ENCODE measurements around the gene ANGPTL2. TPM values are rescaled to one million over a fixed set of nuclear protein-coding genes. Genes with fewer than 3 reads are reported as not detected.

The ANGPTL2 gene
- total RNA-seq, 1 experiment from 2014 or later: 0.20 TPM

- intact Hi-C loops (cut with micrococcal nuclease): no loop called here
- ChIA-PET POLR2A (no interaction called here), RAD21 (ENCODE audit: low non-redundant PET in 1 of 2, low total read pairs in 2 of 2, uncharacterized antibody in 2 of 2, unreplicated experiment in 2 of 2) (no interaction called here), CTCF (no interaction called here)
- H3K4me1 ChIP-seq (ENCODE audit: control insufficient read depth in 1 of 2, insufficient read depth in 2 of 2, low read length in 2 of 2): peaks cover 0 to 14% of the 10 kb centered on the region in 2 experiments; a peak in 2 of 4 replicates
- no peaks in the 10 kb centered on the region for H3K27me3 ChIP-seq (ENCODE audit: insufficient read depth, low read length)
- no peak overlapping the region for H2AFZ ChIP-seq (ENCODE audit: low read depth, low read length, poor library complexity, severe bottlenecking)
- H3K36me3 ChIP-seq (ENCODE audit: control insufficient read depth in 1 of 2, insufficient read depth in 2 of 2, low read length in 2 of 2): no peaks in the 10 kb centered on the region
- H3K4me3 ChIP-seq (replicated peaks in 1 of 2; ENCODE audit: low read depth in 1 of 2, low read length in 2 of 2): no peak overlapping the region
- no peak overlapping the region for H3K4me2 ChIP-seq (ENCODE audit: low read length)
- DNase-seq (ENCODE audit: low read depth, low spot score) (no peak), ATAC-seq (no peak)
- no peaks in the 10 kb centered on the region for H3K79me2 ChIP-seq (ENCODE audit: insufficient read depth, low read length)
- no peaks in the 10 kb centered on the region for H3K9me3 ChIP-seq (ENCODE audit: control insufficient read depth in 1 of 2, insufficient read depth in 1 of 2, low read depth in 1 of 2, low read length in 2 of 2)
- TF ChIP-seq, protein P1, sequence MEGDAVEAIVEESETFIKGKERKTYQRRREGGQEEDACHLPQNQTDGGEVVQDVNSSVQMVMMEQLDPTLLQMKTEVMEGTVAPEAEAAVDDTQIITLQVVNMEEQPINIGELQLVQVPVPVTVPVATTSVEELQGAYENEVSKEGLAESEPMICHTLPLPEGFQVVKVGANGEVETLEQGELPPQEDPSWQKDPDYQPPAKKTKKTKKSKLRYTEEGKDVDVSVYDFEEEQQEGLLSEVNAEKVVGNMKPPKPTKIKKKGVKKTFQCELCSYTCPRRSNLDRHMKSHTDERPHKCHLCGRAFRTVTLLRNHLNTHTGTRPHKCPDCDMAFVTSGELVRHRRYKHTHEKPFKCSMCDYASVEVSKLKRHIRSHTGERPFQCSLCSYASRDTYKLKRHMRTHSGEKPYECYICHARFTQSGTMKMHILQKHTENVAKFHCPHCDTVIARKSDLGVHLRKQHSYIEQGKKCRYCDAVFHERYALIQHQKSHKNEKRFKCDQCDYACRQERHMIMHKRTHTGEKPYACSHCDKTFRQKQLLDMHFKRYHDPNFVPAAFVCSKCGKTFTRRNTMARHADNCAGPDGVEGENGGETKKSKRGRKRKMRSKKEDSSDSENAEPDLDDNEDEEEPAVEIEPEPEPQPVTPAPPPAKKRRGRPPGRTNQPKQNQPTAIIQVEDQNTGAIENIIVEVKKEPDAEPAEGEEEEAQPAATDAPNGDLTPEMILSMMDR (IDR thresholded peaks at IDR 0.05 in 2 of 3, conservative IDR thresholded peaks at IDR 0.05 in 1 of 3; ENCODE audit: borderline replicate concordance in 1 of 3, insufficient read depth in 1 of 3, low read depth in 2 of 3, low read length in 2 of 3): no peak
- TF ChIP-seq POLR2AphosphoS5 (IDR thresholded peaks at IDR 0.05; ENCODE audit: low read depth, low read length) (no peak), TCF7L2 (IDR thresholded peaks at IDR 0.05; ENCODE audit: borderline replicate concordance, extremely low read depth, insufficient read depth, insufficient read length) (no peak), POLR2A (IDR thresholded peaks at IDR 0.05; ENCODE audit: borderline replicate concordance, extremely low read depth, insufficient read depth, insufficient read length) (no peak), FOSL1 (IDR thresholded peaks at IDR 0.05; ENCODE audit: low read depth) (no peak), EGR1 (IDR thresholded peaks at IDR 0.05; ENCODE audit: low read depth) (no peak), CBX3 (IDR thresholded peaks at IDR 0.05; ENCODE audit: low read depth) (no peak), CEBPB (IDR thresholded peaks at IDR 0.05; ENCODE audit: low read depth) (no peak), ZFX (IDR thresholded peaks at IDR 0.05) (no peak), ELF1 (IDR thresholded peaks at IDR 0.05; ENCODE audit: borderline replicate concordance, low read depth) (no peak), SIN3A (IDR thresholded peaks at IDR 0.05; ENCODE audit: low read depth) (no peak), JUND (IDR thresholded peaks at IDR 0.05) (no peak), SP1 (IDR thresholded peaks at IDR 0.05; ENCODE audit: low read depth) (no peak), RAD21 (IDR thresholded peaks at IDR 0.05; ENCODE audit: low read depth) (no peak), MAX (IDR thresholded peaks at IDR 0.05) (no peak), EZH2 (IDR thresholded peaks at IDR 0.05) (no peak)
- TF ChIP-seq, protein P2, sequence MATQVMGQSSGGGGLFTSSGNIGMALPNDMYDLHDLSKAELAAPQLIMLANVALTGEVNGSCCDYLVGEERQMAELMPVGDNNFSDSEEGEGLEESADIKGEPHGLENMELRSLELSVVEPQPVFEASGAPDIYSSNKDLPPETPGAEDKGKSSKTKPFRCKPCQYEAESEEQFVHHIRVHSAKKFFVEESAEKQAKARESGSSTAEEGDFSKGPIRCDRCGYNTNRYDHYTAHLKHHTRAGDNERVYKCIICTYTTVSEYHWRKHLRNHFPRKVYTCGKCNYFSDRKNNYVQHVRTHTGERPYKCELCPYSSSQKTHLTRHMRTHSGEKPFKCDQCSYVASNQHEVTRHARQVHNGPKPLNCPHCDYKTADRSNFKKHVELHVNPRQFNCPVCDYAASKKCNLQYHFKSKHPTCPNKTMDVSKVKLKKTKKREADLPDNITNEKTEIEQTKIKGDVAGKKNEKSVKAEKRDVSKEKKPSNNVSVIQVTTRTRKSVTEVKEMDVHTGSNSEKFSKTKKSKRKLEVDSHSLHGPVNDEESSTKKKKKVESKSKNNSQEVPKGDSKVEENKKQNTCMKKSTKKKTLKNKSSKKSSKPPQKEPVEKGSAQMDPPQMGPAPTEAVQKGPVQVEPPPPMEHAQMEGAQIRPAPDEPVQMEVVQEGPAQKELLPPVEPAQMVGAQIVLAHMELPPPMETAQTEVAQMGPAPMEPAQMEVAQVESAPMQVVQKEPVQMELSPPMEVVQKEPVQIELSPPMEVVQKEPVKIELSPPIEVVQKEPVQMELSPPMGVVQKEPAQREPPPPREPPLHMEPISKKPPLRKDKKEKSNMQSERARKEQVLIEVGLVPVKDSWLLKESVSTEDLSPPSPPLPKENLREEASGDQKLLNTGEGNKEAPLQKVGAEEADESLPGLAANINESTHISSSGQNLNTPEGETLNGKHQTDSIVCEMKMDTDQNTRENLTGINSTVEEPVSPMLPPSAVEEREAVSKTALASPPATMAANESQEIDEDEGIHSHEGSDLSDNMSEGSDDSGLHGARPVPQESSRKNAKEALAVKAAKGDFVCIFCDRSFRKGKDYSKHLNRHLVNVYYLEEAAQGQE (IDR thresholded peaks at IDR 0.05; ENCODE audit: low read depth): no peak
- TF ChIP-seq, protein P3, sequence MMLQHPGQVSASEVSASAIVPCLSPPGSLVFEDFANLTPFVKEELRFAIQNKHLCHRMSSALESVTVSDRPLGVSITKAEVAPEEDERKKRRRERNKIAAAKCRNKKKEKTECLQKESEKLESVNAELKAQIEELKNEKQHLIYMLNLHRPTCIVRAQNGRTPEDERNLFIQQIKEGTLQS (IDR thresholded peaks at IDR 0.05): no peak
- no peaks in the 10 kb centered on the region for H3K9me2 ChIP-seq (ENCODE audit: insufficient read depth)
- no peak overlapping the region for H3K9ac ChIP-seq (ENCODE audit: low read length)
- H4K20me1 ChIP-seq (ENCODE audit: insufficient read depth): no peaks in the 10 kb centered on the region
- no peak overlapping the region for H3K27ac ChIP-seq (ENCODE audit: low read depth, low read length)
- BruUV-seq (replicated peaks): no TSS peak
Measured at GRCh38 chr9:127061411-127061810, 61.0 kb downstream of the ANGPTL2 start.

Measured in HCT116 (cell line).